ENCODE data around the gene GARIN5A. TPM values are rescaled to one million over a fixed set of nuclear protein-coding genes. Genes with fewer than 3 reads are reported as not detected.

GARIN5A gene
- total and polyA plus RNA-seq, 2 experiments from 2014 or later: 13.3 to 25.0 TPM

DNA sequence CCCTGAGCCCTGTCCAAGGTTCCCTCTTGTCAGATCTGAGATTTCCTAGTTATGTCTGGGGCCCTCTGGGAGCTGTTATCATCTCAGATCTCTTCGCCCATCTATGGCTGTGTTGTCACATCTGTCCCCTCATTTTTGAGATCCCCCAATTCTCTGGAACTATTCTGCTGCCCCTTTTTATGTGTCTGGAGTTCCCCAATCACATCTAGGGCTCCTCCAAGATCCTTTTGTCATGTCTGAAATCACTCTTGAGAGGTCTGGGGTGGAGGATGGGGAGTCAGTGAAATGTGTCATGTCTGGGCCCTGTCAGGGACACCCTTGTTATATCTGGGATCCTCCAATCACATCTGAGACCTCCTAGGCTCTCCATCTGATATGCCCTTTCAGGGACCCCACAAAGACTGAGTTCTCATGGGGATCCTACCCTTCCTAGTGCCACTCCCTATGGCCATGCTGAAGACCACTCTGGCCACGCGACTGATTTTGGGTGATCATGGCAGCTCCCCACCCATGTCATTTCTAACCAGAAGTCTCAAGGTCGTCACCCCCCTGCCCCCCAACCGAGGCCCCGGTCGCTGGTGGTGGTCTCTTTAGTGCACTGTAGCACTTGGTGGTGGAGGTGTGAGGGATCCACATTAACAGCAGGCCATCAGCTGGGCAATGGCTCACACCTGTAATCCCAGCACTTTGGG lies 47.7 kb downstream of the GARIN5A start:
- H3K27me3 Mint-ChIP-seq (ENCODE audit: insufficient read depth, low read depth, poor library complexity): peaks cover 19% of the 10 kb centered on the region
- DNase-seq (ENCODE audit: low spot score) (no peak), ATAC-seq (no peak)
- Histone ChIP-seq H3K27me3 (ENCODE audit: insufficient read depth) (peaks cover 26% of the 10 kb centered on the region), H4K20me1 (replicated peaks; ENCODE audit: insufficient read depth) (no peaks in the 10 kb centered on the region; the same call in 1 of the 2 replicates), H3K36me3 (ENCODE audit: insufficient read depth) (no peaks in the 10 kb centered on the region), H3K4me1 (ENCODE audit: insufficient read depth) (peaks cover 29% of the 10 kb centered on the region), H3K79me2 (replicated peaks; ENCODE audit: insufficient read depth) (no peaks in the 10 kb centered on the region), H3K9me2 (ENCODE audit: insufficient read depth) (no peaks in the 10 kb centered on the region), H3K27ac (ENCODE audit: low read depth) (no peak overlapping the region), H3K4me2 (peak overlapping the region; percentile 79), H2AFZ (no peak overlapping the region), H3K4me3 (no peak overlapping the region), H3F3A (replicated peaks; ENCODE audit: low read depth) (peaks cover 20% of the 10 kb centered on the region; the same call in 1 of the 2 replicates)
- peaks cover 19% of the 10 kb centered on the region for H3K4me1 Mint-ChIP-seq
- no peak overlapping the region for H3K27ac Mint-ChIP-seq
- no peaks in the 10 kb centered on the region; the same call in 2 of the 3 replicates for H3K9me3 Mint-ChIP-seq
- no peak for TF ChIP-seq POLR2AphosphoS5 (IDR thresholded peaks at IDR 0.05; ENCODE audit: low read depth)
- no peak overlapping the region for H3K4me3 Mint-ChIP-seq
- H3K36me3 Mint-ChIP-seq (ENCODE audit: low read depth): peaks cover 9% of the 10 kb centered on the region

DNA sequence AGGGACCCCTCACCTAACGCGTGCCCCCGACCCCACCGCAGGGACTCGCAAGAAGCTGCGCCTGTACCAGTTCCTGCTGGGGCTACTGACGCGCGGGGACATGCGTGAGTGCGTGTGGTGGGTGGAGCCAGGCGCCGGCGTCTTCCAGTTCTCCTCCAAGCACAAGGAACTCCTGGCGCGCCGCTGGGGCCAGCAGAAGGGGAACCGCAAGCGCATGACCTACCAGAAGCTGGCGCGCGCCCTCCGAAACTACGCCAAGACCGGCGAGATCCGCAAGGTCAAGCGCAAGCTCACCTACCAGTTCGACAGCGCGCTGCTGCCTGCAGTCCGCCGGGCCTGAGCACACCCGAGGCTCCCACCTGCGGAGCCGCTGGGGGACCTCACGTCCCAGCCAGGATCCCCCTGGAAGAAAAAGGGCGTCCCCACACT lies 48.6 kb downstream of the GARIN5A start:
- Histone ChIP-seq H2AFZ (peak overlapping the region; percentile 80), H3K4me2 (peak overlapping the region; percentile 79), H3K4me3 (peak overlapping the region; percentile 57), H3F3A (replicated peaks; ENCODE audit: low read depth) (peaks cover 20% of the 10 kb centered on the region; the same call in 1 of the 2 replicates), H3K27me3 (ENCODE audit: insufficient read depth) (peaks cover 26% of the 10 kb centered on the region), H3K4me1 (ENCODE audit: insufficient read depth) (peaks cover 25% of the 10 kb centered on the region), H4K20me1 (replicated peaks; ENCODE audit: insufficient read depth) (no peaks in the 10 kb centered on the region; the same call in 1 of the 2 replicates), H3K27ac (ENCODE audit: low read depth) (no peak overlapping the region), H3K9me2 (ENCODE audit: insufficient read depth) (no peaks in the 10 kb centered on the region), H3K36me3 (ENCODE audit: insufficient read depth) (no peaks in the 10 kb centered on the region), H3K79me2 (replicated peaks; ENCODE audit: insufficient read depth) (no peaks in the 10 kb centered on the region)
- ATAC-seq (peak; percentile 27), DNase-seq (ENCODE audit: low spot score) (peak; percentile 91)
- H3K27me3 Mint-ChIP-seq (ENCODE audit: insufficient read depth, low read depth, poor library complexity): peaks cover 12% of the 10 kb centered on the region
- no peak overlapping the region for H3K27ac Mint-ChIP-seq
- TF ChIP-seq EZH2phosphoT487 (IDR thresholded peaks at IDR 0.05; ENCODE audit: unreplicated experiment): no peak
- TF ChIP-seq, protein P1, sequence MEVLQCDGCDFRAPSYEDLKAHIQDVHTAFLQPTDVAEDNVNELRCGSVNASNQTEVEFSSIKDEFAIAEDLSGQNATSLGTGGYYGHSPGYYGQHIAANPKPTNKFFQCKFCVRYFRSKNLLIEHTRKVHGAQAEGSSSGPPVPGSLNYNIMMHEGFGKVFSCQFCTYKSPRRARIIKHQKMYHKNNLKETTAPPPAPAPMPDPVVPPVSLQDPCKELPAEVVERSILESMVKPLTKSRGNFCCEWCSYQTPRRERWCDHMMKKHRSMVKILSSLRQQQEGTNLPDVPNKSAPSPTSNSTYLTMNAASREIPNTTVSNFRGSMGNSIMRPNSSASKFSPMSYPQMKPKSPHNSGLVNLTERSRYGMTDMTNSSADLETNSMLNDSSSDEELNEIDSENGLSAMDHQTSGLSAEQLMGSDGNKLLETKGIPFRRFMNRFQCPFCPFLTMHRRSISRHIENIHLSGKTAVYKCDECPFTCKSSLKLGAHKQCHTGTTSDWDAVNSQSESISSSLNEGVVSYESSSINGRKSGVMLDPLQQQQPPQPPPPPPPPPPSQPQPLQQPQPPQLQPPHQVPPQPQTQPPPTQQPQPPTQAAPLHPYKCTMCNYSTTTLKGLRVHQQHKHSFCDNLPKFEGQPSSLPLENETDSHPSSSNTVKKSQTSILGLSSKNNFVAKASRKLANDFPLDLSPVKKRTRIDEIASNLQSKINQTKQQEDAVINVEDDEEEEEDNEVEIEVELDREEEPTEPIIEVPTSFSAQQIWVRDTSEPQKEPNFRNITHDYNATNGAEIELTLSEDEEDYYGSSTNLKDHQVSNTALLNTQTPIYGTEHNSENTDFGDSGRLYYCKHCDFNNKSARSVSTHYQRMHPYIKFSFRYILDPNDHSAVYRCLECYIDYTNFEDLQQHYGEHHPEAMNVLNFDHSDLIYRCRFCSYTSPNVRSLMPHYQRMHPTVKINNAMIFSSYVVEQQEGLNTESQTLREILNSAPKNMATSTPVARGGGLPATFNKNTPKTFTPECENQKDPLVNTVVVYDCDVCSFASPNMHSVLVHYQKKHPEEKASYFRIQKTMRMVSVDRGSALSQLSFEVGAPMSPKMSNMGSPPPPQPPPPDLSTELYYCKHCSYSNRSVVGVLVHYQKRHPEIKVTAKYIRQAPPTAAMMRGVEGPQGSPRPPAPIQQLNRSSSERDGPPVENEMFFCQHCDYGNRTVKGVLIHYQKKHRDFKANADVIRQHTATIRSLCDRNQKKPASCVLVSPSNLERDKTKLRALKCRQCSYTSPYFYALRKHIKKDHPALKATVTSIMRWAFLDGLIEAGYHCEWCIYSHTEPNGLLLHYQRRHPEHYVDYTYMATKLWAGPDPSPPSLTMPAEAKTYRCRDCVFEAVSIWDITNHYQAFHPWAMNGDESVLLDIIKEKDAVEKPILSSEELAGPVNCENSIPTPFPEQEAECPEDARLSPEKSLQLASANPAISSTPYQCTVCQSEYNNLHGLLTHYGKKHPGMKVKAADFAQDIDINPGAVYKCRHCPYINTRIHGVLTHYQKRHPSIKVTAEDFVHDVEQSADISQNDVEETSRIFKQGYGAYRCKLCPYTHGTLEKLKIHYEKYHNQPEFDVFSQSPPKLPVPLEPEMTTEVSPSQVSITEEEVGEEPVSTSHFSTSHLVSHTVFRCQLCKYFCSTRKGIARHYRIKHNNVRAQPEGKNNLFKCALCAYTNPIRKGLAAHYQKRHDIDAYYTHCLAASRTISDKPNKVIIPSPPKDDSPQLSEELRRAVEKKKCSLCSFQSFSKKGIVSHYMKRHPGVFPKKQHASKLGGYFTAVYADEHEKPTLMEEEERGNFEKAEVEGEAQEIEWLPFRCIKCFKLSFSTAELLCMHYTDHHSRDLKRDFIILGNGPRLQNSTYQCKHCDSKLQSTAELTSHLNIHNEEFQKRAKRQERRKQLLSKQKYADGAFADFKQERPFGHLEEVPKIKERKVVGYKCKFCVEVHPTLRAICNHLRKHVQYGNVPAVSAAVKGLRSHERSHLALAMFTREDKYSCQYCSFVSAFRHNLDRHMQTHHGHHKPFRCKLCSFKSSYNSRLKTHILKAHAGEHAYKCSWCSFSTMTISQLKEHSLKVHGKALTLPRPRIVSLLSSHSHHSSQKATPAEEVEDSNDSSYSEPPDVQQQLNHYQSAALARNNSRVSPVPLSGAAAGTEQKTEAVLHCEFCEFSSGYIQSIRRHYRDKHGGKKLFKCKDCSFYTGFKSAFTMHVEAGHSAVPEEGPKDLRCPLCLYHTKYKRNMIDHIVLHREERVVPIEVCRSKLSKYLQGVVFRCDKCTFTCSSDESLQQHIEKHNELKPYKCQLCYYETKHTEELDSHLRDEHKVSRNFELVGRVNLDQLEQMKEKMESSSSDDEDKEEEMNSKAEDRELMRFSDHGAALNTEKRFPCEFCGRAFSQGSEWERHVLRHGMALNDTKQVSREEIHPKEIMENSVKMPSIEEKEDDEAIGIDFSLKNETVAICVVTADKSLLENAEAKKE (CRISPR knock-in tag; IDR thresholded peaks at IDR 0.05): no peak
- TF ChIP-seq, protein P2, sequence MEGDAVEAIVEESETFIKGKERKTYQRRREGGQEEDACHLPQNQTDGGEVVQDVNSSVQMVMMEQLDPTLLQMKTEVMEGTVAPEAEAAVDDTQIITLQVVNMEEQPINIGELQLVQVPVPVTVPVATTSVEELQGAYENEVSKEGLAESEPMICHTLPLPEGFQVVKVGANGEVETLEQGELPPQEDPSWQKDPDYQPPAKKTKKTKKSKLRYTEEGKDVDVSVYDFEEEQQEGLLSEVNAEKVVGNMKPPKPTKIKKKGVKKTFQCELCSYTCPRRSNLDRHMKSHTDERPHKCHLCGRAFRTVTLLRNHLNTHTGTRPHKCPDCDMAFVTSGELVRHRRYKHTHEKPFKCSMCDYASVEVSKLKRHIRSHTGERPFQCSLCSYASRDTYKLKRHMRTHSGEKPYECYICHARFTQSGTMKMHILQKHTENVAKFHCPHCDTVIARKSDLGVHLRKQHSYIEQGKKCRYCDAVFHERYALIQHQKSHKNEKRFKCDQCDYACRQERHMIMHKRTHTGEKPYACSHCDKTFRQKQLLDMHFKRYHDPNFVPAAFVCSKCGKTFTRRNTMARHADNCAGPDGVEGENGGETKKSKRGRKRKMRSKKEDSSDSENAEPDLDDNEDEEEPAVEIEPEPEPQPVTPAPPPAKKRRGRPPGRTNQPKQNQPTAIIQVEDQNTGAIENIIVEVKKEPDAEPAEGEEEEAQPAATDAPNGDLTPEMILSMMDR (conservative IDR thresholded peaks at IDR 0.05; ENCODE audit: low read depth in 2 of 2): peak in 1 of 2 experiments; percentile 14; a peak in 1 of 4 replicates
- TF ChIP-seq POLR2AphosphoS5 (IDR thresholded peaks at IDR 0.05; ENCODE audit: low read depth): peak; percentile 42
- no peak overlapping the region; the same call in 2 of the 3 replicates for H3K4me3 Mint-ChIP-seq
- H3K4me1 Mint-ChIP-seq: peaks cover 16% of the 10 kb centered on the region
- peaks cover 15% of the 10 kb centered on the region for H3K36me3 Mint-ChIP-seq (ENCODE audit: low read depth)
- no peaks in the 10 kb centered on the region; the same call in 2 of the 3 replicates for H3K9me3 Mint-ChIP-seq
